ENCODE measurements around the gene ZNF302. TPM values are rescaled to one million over a fixed set of nuclear protein-coding genes. Genes with fewer than 3 reads are reported as not detected.

The ZNF302 gene
- total and polyA plus RNA-seq, 10 donors = 18.9 to 36.1 (median 29.3) TPM

- intact Hi-C loops (cut with DNase I; ENCODE audit: low total_unique reads) = no loop called here
- H3K4me1 ChIP-seq = no peaks in the 10 kb centered on the region
- H3K9me3 ChIP-seq = peaks cover 0 to 42% (median 15%) of the 10 kb centered on the region in 8 donors
- H3K36me3 ChIP-seq = no peaks in the 10 kb centered on the region
- H3K27ac ChIP-seq = no peak overlapping the region
- DNase-seq = no peak
- WGBS, 5 donors = 23 to 33% (median 33%) methylated on average over 2 of the region's 2 CpGs
- H3K4me3 ChIP-seq = no peak overlapping the region
- TF ChIP-seq CTCF (IDR thresholded peaks at IDR 0.05 in 8 of 11, conservative IDR thresholded peaks at IDR 0.05 in 3 of 11) (no peak), POLR2A (IDR thresholded peaks at IDR 0.05) (no peak), POLR2AphosphoS5 (IDR thresholded peaks at IDR 0.05) (no peak)
- H3K27me3 ChIP-seq (replicated peaks in 1 of 7) = peaks cover 0 to 4% (median 0%) of the 10 kb centered on the region in 7 donors
Measured at GRCh38 chr19:34692549-34692948, 15.1 kb downstream of the ZNF302 start.

DNA sequence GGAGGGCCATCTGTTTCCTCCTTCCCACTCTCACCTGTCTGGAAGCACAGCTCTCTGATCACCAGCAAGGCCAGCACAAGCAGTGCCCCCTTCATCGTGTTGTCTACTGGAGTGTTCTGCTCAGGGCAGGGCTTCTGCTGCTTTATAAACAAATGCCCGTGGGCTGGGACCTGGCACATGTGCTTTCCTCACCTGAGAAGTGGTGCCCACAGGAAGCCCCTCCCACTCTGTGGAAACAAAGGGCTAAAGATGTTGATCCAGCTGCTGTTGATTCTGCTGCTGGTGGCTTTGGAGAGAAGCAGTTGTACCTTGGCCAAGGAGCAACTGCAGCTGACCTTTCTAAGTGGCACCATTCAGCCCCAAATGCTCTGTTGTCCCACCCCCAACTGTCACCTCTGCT is 30.2 kb downstream of the ZNF302 start:
- no peak for DNase-seq
- H3K4me3 ChIP-seq = no peak overlapping the region
- H3K9me3 ChIP-seq = peaks cover 0 to 22% (median 18%) of the 10 kb centered on the region in 8 donors
- WGBS, 5 donors = 63 to 84% (median 73%) methylated on average over 2 of the region's 2 CpGs
- H3K36me3 ChIP-seq = no peaks in the 10 kb centered on the region
- peaks cover 0 to 2% (median 0%) of the 10 kb centered on the region in 6 donors for H3K4me1 ChIP-seq
- intact Hi-C loops (cut with DNase I; ENCODE audit: low total_unique reads) = no loop called here
- H3K27ac ChIP-seq = no peak overlapping the region
- TF ChIP-seq CTCF (IDR thresholded peaks at IDR 0.05 in 8 of 11, conservative IDR thresholded peaks at IDR 0.05 in 3 of 11) (no peak), POLR2A (IDR thresholded peaks at IDR 0.05) (no peak), POLR2AphosphoS5 (IDR thresholded peaks at IDR 0.05) (no peak)
- H3K27me3 ChIP-seq (replicated peaks in 1 of 7) = peaks cover 0 to 14% (median 0%) of the 10 kb centered on the region in 7 donors

DNA sequence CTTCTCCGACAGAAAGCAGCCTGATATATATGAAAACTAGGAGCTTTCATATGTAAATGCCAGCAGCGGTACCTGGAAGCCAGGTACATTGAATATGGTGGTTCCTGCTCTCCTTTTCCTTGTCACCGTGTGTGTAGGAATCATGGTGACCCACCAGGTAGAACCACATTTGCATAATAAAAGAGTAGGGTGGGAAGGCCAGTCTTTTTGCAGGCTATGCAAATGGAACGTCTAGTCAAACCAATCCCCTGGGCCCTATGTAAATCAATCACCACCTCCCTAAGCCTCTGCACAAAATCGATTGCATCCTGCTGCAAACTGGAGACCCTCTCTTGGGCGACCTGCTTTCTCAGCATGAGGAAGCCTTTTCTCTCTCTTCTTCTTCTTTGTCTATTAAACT is 34.4 kb downstream of the ZNF302 start:
- H3K27me3 ChIP-seq (replicated peaks in 1 of 7) = peaks cover 0 to 34% (median 0%) of the 10 kb centered on the region in 7 donors
- H3K4me1 ChIP-seq = peaks cover 0 to 5% (median 0%) of the 10 kb centered on the region in 6 donors
- no peak for DNase-seq
- WGBS, 5 donors = 55 to 75% (median 70%) methylated on average over 6 of the region's 6 CpGs
- H3K27ac ChIP-seq = no peak overlapping the region
- TF ChIP-seq CTCF (IDR thresholded peaks at IDR 0.05 in 8 of 11, conservative IDR thresholded peaks at IDR 0.05 in 3 of 11) (no peak), POLR2A (IDR thresholded peaks at IDR 0.05) (no peak)
- no peak overlapping the region for H3K4me3 ChIP-seq
- intact Hi-C loops (cut with DNase I; ENCODE audit: low total_unique reads) = loop anchor here (5.0 kb wide), 1 partner anchor 70 kb away; no protein-coding TSS in a partner anchor
- H3K9me3 ChIP-seq = peaks cover 0 to 43% (median 30%) of the 10 kb centered on the region in 8 donors
- H3K36me3 ChIP-seq = no peaks in the 10 kb centered on the region

GRCh38 chr19:34712395-34713261 is 35.1 kb downstream of the ZNF302 start:
- WGBS, 5 donors = 36 to 39% (median 38%) methylated on average over 11 of the region's 11 CpGs
- Histone ChIP-seq H3K4me1 (peaks cover 0 to 5% (median 0%) of the 10 kb centered on the region in 6 donors), H3K36me3 (no peaks in the 10 kb centered on the region), H3K4me3 (no peak overlapping the region), H3K9me3 (peaks cover 0 to 36% (median 24%) of the 10 kb centered on the region in 8 donors), H3K27me3 (replicated peaks in 1 of 7) (peaks cover 0 to 29% (median 0%) of the 10 kb centered on the region in 7 donors), H3K27ac (no peak overlapping the region)
- TF ChIP-seq POLR2A (IDR thresholded peaks at IDR 0.05) (no peak), POLR2AphosphoS5 (IDR thresholded peaks at IDR 0.05) (no peak), CTCF (IDR thresholded peaks at IDR 0.05 in 8 of 11, conservative IDR thresholded peaks at IDR 0.05 in 3 of 11) (peak; percentile 64 to 88 (median 83))
- intact Hi-C loops (cut with DNase I; ENCODE audit: low total_unique reads) = loop anchor here (5.0 kb wide), 1 partner anchor 70 kb away; no protein-coding TSS in a partner anchor
- no peak for DNase-seq
